ENCODE data around the gene CHCHD4. TPM values are rescaled to one million over a fixed set of nuclear protein-coding genes. Genes with fewer than 3 reads are reported as not detected.
A peak's percentile ranks its signal among the peaks of the same experiment; 100 is the strongest.

The CHCHD4 gene
- total and polyA plus RNA-seq, 7 experiments from 2014 or later = 3.3 to 14.1 (median 9.5) TPM

DNA sequence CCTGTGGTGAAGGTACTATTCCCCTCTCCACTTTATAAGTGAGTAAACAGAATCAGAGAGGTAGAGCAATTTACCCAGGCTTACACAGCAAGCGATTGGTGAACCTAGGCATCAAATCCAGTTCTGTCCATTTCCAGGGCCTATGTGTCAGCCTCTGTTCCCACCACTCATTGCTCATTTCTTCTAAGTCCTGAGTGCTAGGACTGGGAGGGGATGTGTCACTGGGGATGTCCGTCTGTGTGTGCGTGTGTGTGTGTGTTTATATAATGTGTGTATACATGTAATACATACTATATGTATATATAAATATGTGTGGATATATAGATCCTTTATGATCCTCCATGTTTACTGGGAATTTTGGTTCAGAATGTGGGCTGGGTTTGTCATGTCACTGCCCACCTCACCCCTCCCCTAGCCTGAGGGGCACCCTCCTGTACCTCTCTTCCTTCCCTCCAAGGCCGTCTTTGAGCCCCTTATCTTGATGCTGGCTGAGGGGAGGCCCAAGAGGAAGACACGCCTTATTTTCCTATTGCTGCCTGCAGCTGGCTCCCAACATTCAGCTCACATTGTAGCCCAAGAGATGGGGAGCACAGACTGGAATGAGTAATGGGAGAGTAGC lies 2.3 kb upstream of the CHCHD4 start:
- Mint-ChIP-seq H3K27me3 (no peaks in the 10 kb centered on the region), H3K27ac (peak overlapping the region in 2 of 9 donors; percentile 17 to 30), H3K4me3 (peak overlapping the region; percentile 92 to 98 (median 96)), H3K4me1 (peaks cover 32 to 56% (median 55%) of the 10 kb centered on the region in 7 donors), H3K9me3 (no peaks in the 10 kb centered on the region), H3K36me3 (peaks cover 13 to 43% (median 25%) of the 10 kb centered on the region in 5 donors)
- intact Hi-C loops (cut with micrococcal nuclease) = loop anchor here in 1 of 2 donors (10.0 kb wide), 2 partner anchors 472 to 1052 kb away; partner anchors contain the start of gene IQSEC1
- H3K27ac ChIP-seq (ENCODE audit: low read depth, low read length) = no peak overlapping the region
- CTCF ChIA-PET = interaction anchor here (0.5 kb wide), 1 partner anchor 16 kb away, joined by 4 read pairs; no protein-coding TSS in a partner anchor
- H3K4me1 ChIP-seq (ENCODE audit: control insufficient read depth in 2 of 2, insufficient read depth in 2 of 2, low read length in 2 of 2) = peaks cover 28 to 30% of the 10 kb centered on the region in 2 donors
- no peaks in the 10 kb centered on the region for H3K9me3 ChIP-seq (ENCODE audit: control insufficient read depth in 2 of 3, low read length in 3 of 3)
- H3K4me3 ChIP-seq (ENCODE audit: low read length) = no peak overlapping the region
- DNase-seq (peak in 1 of 9 donors; percentile 16), ATAC-seq (no peak)
- peaks cover 15 to 52% (median 19%) of the 10 kb centered on the region in 3 experiments for H3K36me3 ChIP-seq (ENCODE audit: control insufficient read depth in 2 of 3, insufficient read depth in 3 of 3, low read length in 3 of 3)
- POLR2A ChIA-PET = interaction anchor here (0.6 to 7.2 kb wide), 4 partner anchors 17 to 1462 kb away, joined by 3 to 96 read pairs (median 57); partner anchors contain the start of genes LSM3 and XPC
- no peaks in the 10 kb centered on the region for H3K27me3 ChIP-seq (ENCODE audit: control insufficient read depth in 2 of 2, insufficient read depth in 2 of 2, low read length in 2 of 2)

DNA sequence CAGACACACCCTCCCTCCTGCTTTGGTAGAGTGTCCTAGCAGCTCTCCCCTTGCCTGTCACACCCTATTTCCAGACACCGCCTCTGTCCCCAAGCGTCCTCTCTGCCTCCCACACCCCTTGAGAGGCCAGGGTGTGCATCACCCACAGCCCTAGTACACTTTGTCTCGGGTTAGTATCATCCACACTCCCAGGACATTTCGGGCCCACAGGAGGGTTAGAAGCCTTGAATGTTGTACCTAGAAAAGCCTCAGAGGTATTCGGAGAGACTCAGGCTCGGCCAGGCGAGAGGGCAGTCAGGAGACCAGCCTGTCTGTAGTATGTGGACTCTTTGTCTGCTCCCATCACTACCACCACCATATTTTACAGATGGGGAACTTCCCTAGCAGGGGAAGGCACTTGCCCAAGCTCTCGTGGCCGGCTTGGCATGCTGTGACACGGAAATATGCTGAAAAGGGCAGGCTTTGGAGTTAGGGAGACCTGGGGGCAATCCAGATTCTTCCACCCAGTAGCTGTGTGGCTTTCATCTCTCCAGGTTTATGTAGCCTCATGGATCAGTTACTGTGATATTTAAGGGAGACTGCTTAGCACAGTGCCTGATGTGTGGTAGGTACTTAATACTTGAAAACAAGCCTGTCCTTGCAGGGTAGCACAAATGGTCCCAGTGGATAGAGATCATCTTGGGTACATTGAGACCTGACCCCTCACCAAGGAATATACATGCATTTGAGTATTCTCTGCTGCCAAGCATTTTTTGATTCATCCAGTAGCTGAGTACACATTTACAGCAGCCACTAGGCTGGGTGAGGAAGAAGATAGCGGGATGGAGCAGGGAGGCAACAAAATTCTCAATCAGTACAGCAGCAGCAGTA lies 1.6 kb upstream of the CHCHD4 start:
- peaks cover 8 to 52% (median 14%) of the 10 kb centered on the region in 3 experiments for H3K36me3 ChIP-seq (ENCODE audit: control insufficient read depth in 2 of 3, insufficient read depth in 3 of 3, low read length in 3 of 3)
- H3K9me3 ChIP-seq (ENCODE audit: control insufficient read depth in 2 of 3, low read length in 3 of 3) = no peaks in the 10 kb centered on the region
- ChIA-PET CTCF (interaction anchor here (0.5 to 2.5 kb wide), 3 partner anchors 16 to 53 kb away, joined by 4 to 12 read pairs (median 4); no protein-coding TSS in a partner anchor), POLR2A (interaction anchor here (1.9 to 7.2 kb wide), 5 partner anchors 18 to 229 kb away, joined by 5 to 96 read pairs (median 22); partner anchors contain the start of genes LSM3 and XPC)
- H3K4me3 ChIP-seq (ENCODE audit: low read length) = peak overlapping the region; percentile 100
- peak overlapping the region; percentile 89 for H3K27ac ChIP-seq (ENCODE audit: low read depth, low read length)
- Mint-ChIP-seq H3K9me3 (no peaks in the 10 kb centered on the region), H3K4me3 (peak overlapping the region; percentile 92 to 98 (median 96)), H3K4me1 (peaks cover 38 to 63% (median 59%) of the 10 kb centered on the region in 7 donors), H3K27me3 (no peaks in the 10 kb centered on the region), H3K27ac (peak overlapping the region; percentile 87 to 97 (median 93)), H3K36me3 (peaks cover 14 to 42% (median 22%) of the 10 kb centered on the region in 5 donors)
- DNase-seq = peak in 1 of 9 donors; percentile 8
- no peaks in the 10 kb centered on the region for H3K27me3 ChIP-seq (ENCODE audit: control insufficient read depth in 2 of 2, insufficient read depth in 2 of 2, low read length in 2 of 2)
- ATAC-seq = no peak
- intact Hi-C loops (cut with micrococcal nuclease) = loop anchor here in 1 of 2 donors (10.0 kb wide), 2 partner anchors 471 to 1051 kb away; partner anchors contain the start of gene IQSEC1
- H3K4me1 ChIP-seq (ENCODE audit: control insufficient read depth in 2 of 2, insufficient read depth in 2 of 2, low read length in 2 of 2) = peaks cover 28 to 30% of the 10 kb centered on the region in 2 donors

DNA sequence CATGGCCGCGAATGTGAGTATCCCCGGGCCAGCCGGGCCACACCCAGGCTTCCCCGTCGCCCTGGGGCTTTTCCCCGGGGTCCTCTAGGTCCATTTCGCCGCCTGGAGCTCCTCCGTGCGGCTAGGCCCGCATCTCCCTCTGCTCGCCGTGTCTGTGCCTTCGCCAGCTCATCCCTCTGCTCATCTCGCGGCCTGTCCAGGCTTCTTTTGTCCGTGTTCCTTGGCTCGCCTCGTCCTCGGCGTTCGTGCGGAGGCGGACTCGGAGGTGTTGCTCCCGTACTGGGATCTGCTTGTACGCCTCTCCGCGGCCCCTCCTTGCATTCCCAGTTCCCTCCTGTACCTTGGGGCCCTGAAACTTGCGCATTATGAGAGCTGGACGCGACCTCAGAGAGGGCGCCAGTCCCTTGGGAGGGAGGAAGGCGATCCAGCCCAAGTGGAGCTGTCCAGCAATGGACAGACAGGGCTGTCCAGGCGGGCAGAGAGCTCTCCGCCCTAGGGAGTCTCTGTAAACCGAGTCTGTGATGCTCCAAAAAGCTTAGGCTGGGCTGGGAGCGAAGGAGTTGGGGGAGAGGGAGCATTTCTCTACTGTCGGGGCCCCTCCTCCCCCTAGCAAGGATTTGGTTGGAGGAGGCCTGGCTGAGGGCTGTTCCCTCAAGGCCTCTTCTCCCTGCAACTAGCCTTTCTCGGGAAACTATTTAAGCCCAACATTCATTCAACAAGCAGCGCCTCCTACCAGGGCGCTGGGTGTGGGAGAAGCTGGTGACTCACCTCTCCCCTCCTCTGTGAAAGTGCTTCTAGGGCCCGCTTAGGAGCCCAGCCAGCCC lies 735 bp upstream of the CHCHD4 start:
- Histone ChIP-seq H3K4me1 (ENCODE audit: control insufficient read depth in 2 of 2, insufficient read depth in 2 of 2, low read length in 2 of 2) (peaks cover 28 to 30% of the 10 kb centered on the region in 2 donors), H3K9me3 (ENCODE audit: control insufficient read depth in 2 of 3, low read length in 3 of 3) (no peaks in the 10 kb centered on the region), H3K4me3 (ENCODE audit: low read length) (peak overlapping the region; percentile 100), H3K27me3 (ENCODE audit: control insufficient read depth in 2 of 2, insufficient read depth in 2 of 2, low read length in 2 of 2) (no peaks in the 10 kb centered on the region), H3K36me3 (ENCODE audit: control insufficient read depth in 2 of 3, insufficient read depth in 3 of 3, low read length in 3 of 3) (peaks cover 0 to 46% (median 5%) of the 10 kb centered on the region in 3 experiments), H3K27ac (ENCODE audit: low read depth, low read length) (peak overlapping the region; percentile 89)
- Mint-ChIP-seq H3K36me3 (peaks cover 18 to 41% (median 22%) of the 10 kb centered on the region in 5 donors), H3K9me3 (no peaks in the 10 kb centered on the region), H3K27ac (peak overlapping the region; percentile 87 to 97 (median 93)), H3K27me3 (no peaks in the 10 kb centered on the region), H3K4me1 (peaks cover 40 to 67% (median 63%) of the 10 kb centered on the region in 7 donors), H3K4me3 (peak overlapping the region; percentile 92 to 98 (median 96))
- DNase-seq = peak in 2 of 9 donors; percentile 54 to 62
- ChIA-PET CTCF (interaction anchor here (0.9 to 2.5 kb wide), 5 partner anchors 17 to 79 kb away, joined by 3 to 12 read pairs (median 4); no protein-coding TSS in a partner anchor), POLR2A (interaction anchor here (1.0 to 7.2 kb wide), 12 partner anchors 12 to 526 kb away, joined by 3 to 96 read pairs (median 6); partner anchors contain the start of genes CCDC174, LSM3, SLC6A6 and XPC)
- intact Hi-C loops (cut with micrococcal nuclease) = loop anchor here (1.0 to 10.0 kb wide), 6 partner anchors 19 to 1051 kb away; partner anchors contain the start of genes HDAC11 (in 1 of the 2) and IQSEC1 (in 1 of the 2)
- ATAC-seq = peak; percentile 36

DNA sequence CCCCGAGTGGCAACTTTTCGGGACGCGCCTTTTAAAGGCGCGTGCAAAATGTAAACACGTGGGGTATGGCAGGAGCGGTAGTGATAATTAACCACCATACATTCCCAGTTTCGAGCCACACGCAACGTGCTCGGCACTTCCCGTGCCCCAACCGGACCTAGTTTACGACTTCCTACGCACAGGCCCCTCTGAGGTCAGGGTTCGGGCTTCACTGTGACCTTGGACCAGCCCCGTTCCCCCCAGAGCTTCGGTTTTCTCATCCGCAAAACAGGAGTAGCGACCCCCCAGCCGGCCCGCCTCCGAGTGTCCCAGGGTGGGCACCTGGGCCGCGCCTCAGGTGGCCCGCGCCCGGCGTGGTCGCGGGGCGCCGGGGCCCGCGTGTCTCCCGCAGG lies 451 bp downstream of the CHCHD4 start:
- H3K36me3 Mint-ChIP-seq = peaks cover 15 to 39% (median 22%) of the 10 kb centered on the region in 5 donors
- peaks cover 41 to 70% (median 62%) of the 10 kb centered on the region in 7 donors for H3K4me1 Mint-ChIP-seq
- peak; percentile 17 for ATAC-seq

More for the DNA sequence above, 451 bp downstream of the CHCHD4 start:
- H3K27ac Mint-ChIP-seq = peak overlapping the region; percentile 87 to 96 (median 92)
- peaks cover 28 to 30% of the 10 kb centered on the region in 2 donors for H3K4me1 ChIP-seq (ENCODE audit: control insufficient read depth in 2 of 2, insufficient read depth in 2 of 2, low read length in 2 of 2)
- H3K9me3 ChIP-seq (ENCODE audit: control insufficient read depth in 2 of 3, low read length in 3 of 3) = no peaks in the 10 kb centered on the region
- no peaks in the 10 kb centered on the region for H3K27me3 Mint-ChIP-seq
- no peaks in the 10 kb centered on the region for H3K9me3 Mint-ChIP-seq
- peak in 3 of 9 donors; percentile 38 to 65 (median 46) for DNase-seq
- peaks cover 0 to 34% (median 0%) of the 10 kb centered on the region in 3 experiments for H3K36me3 ChIP-seq (ENCODE audit: control insufficient read depth in 2 of 3, insufficient read depth in 3 of 3, low read length in 3 of 3)
- POLR2A ChIA-PET = interaction anchor here (1.0 to 7.2 kb wide), 13 partner anchors 14 to 644 kb away, joined by 3 to 96 read pairs (median 5); partner anchors contain the start of genes CCDC174, HDAC11, LSM3 and SLC6A6
- CTCF ChIA-PET = interaction anchor here (1.0 to 2.5 kb wide), 4 partner anchors 18 to 80 kb away, joined by 4 to 12 read pairs (median 5); partner anchors contain the start of gene LSM3
- H3K4me3 Mint-ChIP-seq = peak overlapping the region; percentile 93 to 98 (median 95)
- peak overlapping the region; percentile 89 for H3K27ac ChIP-seq (ENCODE audit: low read depth, low read length)
- peak overlapping the region; percentile 100 for H3K4me3 ChIP-seq (ENCODE audit: low read length)
- intact Hi-C loops (cut with micrococcal nuclease) = loop anchor here (1.0 to 10.0 kb wide), 16 partner anchors 20 to 1477 kb away; partner anchors contain the start of genes LSM3 (in 2 of the 2), SLC6A6 (in 2 of the 2), XPC (in 2 of the 2) and BTD (in 1 of the 2)
- H3K27me3 ChIP-seq (ENCODE audit: control insufficient read depth in 2 of 2, insufficient read depth in 2 of 2, low read length in 2 of 2) = no peaks in the 10 kb centered on the region
